ENCODE measurements around the gene SYCE3.

Gene SYCE3

GRCh38 chr22:50600538-50600937 is 37.8 kb upstream of the SYCE3 start, which contains the start of gene MAPK8IP2:
Gene MAPK8IP2, plus strand, starts transcription at chr22:50600793. Its CDS starts 26 bp downstream, at chr22:50600819.
- DNase-seq (ENCODE audit: low spot score) = peak; percentile 75

- peak; percentile 99 for DNase-seq (ENCODE audit: low spot score)
Measured at GRCh38 chr22:50599816-50600455, 37.2 kb upstream of the SYCE3 start.

GRCh38 chr22:50597097-50597496 is 34.4 kb upstream of the SYCE3 start:
- DNase-seq (ENCODE audit: low spot score) = no peak

- DNase-seq (ENCODE audit: low spot score) = no peak
Measured at GRCh38 chr22:50595189-50595588, 32.5 kb upstream of the SYCE3 start.

GRCh38 chr22:50587407-50587806 is 24.7 kb upstream of the SYCE3 start:
- DNase-seq (ENCODE audit: low spot score) = no peak

GRCh38 chr22:50586416-50586815 is 23.7 kb upstream of the SYCE3 start:
- DNase-seq (ENCODE audit: low spot score) = no peak

GRCh38 chr22:50585781-50586180 is 23.1 kb upstream of the SYCE3 start:
- no peak for DNase-seq (ENCODE audit: low spot score)

GRCh38 chr22:50585238-50585637 is 22.5 kb upstream of the SYCE3 start:
- no peak for DNase-seq (ENCODE audit: low spot score)

- no peak for DNase-seq (ENCODE audit: low spot score)
Measured at GRCh38 chr22:50584106-50585096, 21.7 kb upstream of the SYCE3 start.

- peak; percentile 30 for DNase-seq (ENCODE audit: low spot score)
Measured at GRCh38 chr22:50583294-50583861, 20.7 kb upstream of the SYCE3 start.

- peak; percentile 99 for DNase-seq (ENCODE audit: low spot score)
Measured at GRCh38 chr22:50582493-50583293, 20.0 kb upstream of the SYCE3 start, which contains the start of gene CHKB. Gene CHKB, minus strand, starts transcription at chr22:50582849. Its CDS starts 68 bp downstream, at chr22:50582781.

GRCh38 chr22:50581950-50582492 is 19.3 kb upstream of the SYCE3 start:
- DNase-seq (ENCODE audit: low spot score) = no peak

- no peak for DNase-seq (ENCODE audit: low spot score)
Measured at GRCh38 chr22:50581031-50581949, 18.6 kb upstream of the SYCE3 start.

GRCh38 chr22:50579752-50580151 is 17.0 kb upstream of the SYCE3 start:
- no peak for DNase-seq (ENCODE audit: low spot score)

GRCh38 chr22:50578776-50579310 is 16.1 kb upstream of the SYCE3 start:
- no peak for DNase-seq (ENCODE audit: low spot score)

GRCh38 chr22:50577987-50578775 is 15.5 kb upstream of the SYCE3 start, which contains the start of gene CPT1B:
Gene CPT1B, minus strand, starts transcription at chr22:50578427. Its CDS starts 512 bp downstream, at chr22:50577915.
- DNase-seq (ENCODE audit: low spot score) = peak; percentile 34

- DNase-seq (ENCODE audit: low spot score) = no peak
Measured at GRCh38 chr22:50577697-50577986, 14.9 kb upstream of the SYCE3 start.

GRCh38 chr22:50576806-50577696 is 14.3 kb upstream of the SYCE3 start:
- no peak for DNase-seq (ENCODE audit: low spot score)

Measured in iPS-NIHi11 (cell line).